Omental fat pad (tissue), 4 donors: ENCODE measurements around the gene NAP1L4. TPM values are rescaled to one million over a fixed set of nuclear protein-coding genes. Genes with fewer than 3 reads are reported as not detected.

ENCODE experiments used
- ATAC-seq: fragments of 150-250 bp; one replicate; pipeline ENCODE4 v1.9.1; 2016; ENCODE audit warnings: mild to moderate bottlenecking, moderate library complexity; ENCODE audit not compliant: low FRiP score
- DNase-seq: peaks from one replicate; pipeline ENCODE4 v3.0.0-alpha.2; 2019; ENCODE audit warnings: low spot score
- total RNA-seq, 4 donors: library from RNA; depleted of rRNA; stranded (reverse); fragments of >200 nt; gene quantifications; one replicate each; pipeline ENCODE4 v1.1.0, GENCODE V29; 2016
- TF ChIP-seq, protein P1 (sequence below), 3 donors: fragments of 450-650 bp; IDR thresholded peaks; one replicate each; pipeline ENCODE4 v1.5.1; 2016 to 2017; ENCODE audit warnings: antibody characterized with exemption in 3 of 3, mild to moderate bottlenecking in 3 of 3, moderate library complexity in 2 of 3

The NAP1L4 gene
- total RNA-seq, 4 donors from 2014 or later, result 58.2 to 90.0 (median 82.2) TPM

DNA sequence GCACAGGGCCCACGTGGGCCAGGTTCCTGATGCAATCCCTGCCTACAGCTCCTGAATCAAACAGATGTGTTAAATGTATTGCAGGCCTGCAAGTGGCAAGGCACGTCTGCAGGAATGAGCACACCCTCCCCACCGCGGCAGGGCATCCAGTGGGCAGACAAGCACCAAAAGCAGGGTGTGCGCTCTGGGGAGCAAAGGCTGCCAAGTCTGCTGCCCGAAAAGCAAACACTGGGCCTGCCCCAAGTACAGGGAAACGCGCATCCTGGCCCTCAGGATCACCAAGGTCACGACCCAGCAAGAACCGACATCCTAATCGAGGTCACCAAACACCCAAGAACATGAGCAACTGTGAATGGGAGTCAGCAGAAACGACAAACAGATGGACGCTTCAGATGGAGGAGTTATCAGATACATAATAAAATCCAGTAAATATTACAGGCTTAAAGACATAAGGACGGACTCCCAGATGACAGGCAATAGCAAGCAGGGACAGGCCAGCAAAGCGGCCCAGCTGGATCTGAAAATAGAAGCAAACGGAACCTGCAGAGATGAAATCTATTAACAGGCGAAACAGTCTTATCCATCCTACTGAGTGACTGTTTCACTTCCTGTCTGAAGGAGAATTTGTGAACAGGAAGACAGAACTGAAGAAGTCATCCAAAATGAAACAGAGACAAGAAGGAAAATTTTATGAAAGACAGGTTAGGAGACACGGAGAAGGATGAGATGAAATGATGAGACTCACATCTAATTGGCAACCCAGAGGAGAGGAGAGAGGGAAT, 38.4 kb upstream of the NAP1L4 start:
- no peak for ATAC-seq
- no peak for DNase-seq
- TF ChIP-seq, protein P1, sequence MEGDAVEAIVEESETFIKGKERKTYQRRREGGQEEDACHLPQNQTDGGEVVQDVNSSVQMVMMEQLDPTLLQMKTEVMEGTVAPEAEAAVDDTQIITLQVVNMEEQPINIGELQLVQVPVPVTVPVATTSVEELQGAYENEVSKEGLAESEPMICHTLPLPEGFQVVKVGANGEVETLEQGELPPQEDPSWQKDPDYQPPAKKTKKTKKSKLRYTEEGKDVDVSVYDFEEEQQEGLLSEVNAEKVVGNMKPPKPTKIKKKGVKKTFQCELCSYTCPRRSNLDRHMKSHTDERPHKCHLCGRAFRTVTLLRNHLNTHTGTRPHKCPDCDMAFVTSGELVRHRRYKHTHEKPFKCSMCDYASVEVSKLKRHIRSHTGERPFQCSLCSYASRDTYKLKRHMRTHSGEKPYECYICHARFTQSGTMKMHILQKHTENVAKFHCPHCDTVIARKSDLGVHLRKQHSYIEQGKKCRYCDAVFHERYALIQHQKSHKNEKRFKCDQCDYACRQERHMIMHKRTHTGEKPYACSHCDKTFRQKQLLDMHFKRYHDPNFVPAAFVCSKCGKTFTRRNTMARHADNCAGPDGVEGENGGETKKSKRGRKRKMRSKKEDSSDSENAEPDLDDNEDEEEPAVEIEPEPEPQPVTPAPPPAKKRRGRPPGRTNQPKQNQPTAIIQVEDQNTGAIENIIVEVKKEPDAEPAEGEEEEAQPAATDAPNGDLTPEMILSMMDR (IDR thresholded peaks at IDR 0.05), result no peak

DNA sequence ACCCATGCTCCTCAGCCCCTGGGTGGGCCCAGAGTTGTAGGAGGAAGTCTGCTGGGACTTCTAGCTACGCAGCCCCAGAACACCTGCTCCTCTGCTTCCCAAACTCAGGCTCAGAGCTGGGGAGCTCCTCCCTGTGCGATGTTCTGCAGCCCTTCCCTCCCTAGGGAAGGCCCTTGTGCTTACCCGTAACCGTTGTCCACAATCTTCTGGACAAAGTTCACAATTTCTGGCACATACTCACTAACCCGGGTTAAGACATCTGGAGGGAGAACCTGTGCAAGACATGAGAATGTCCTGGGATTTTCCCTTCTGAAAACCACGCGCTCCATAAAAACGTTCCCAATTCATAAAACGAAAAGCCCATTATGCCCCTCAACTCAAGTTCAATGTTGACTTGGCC, 36.7 kb upstream of the NAP1L4 start:
- TF ChIP-seq, protein P1 (IDR thresholded peaks at IDR 0.05), result no peak

DNA sequence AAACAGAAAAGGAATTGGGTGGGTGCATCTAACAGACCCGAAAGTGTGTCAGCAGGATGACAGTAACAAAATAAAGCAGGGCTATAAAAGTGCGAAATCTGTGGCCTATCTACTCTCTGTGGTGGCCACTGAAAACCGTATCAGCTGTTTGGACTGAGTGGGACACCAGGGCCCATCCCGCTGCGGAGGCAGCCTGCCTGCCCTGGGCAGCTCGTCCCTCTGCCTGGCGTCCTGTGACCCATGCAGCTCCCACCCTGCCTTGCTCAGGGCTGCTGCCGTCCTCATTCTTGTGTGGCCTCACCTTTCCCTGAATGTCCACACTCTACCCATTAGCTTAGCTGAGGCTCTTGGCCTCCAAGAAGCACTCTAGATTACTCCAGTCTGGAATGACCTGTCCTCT, 34.7 kb upstream of the NAP1L4 start:
- TF ChIP-seq, protein P1 (IDR thresholded peaks at IDR 0.05), result no peak
- no peak for ATAC-seq

More for the DNA sequence above, 36.7 kb upstream of the NAP1L4 start:
- ATAC-seq (no peak), DNase-seq (no peak)

DNA sequence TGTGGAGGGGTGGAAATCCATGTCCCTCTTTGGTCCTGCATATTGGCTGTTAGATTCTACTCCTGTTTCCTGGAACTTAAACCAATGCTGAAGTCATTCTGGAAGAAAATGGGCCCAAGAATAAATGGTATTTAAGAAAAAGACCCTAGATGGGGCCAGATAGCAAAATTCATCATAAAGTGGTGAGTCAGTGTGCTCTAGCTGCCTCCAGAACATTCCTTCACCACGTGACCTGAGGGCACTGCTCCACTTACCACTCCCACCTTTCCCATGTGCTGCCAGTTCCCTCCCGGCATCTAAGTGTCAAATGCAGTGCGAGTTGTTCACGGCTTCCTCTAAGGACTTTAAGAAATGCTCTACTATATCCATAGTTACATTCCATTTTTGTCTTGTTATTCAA, 30.9 kb upstream of the NAP1L4 start:
- DNase-seq, result no peak
- no peak for ATAC-seq
- TF ChIP-seq, protein P1 (IDR thresholded peaks at IDR 0.05), result no peak

More for the DNA sequence above, 34.7 kb upstream of the NAP1L4 start:
- DNase-seq, result no peak

DNA sequence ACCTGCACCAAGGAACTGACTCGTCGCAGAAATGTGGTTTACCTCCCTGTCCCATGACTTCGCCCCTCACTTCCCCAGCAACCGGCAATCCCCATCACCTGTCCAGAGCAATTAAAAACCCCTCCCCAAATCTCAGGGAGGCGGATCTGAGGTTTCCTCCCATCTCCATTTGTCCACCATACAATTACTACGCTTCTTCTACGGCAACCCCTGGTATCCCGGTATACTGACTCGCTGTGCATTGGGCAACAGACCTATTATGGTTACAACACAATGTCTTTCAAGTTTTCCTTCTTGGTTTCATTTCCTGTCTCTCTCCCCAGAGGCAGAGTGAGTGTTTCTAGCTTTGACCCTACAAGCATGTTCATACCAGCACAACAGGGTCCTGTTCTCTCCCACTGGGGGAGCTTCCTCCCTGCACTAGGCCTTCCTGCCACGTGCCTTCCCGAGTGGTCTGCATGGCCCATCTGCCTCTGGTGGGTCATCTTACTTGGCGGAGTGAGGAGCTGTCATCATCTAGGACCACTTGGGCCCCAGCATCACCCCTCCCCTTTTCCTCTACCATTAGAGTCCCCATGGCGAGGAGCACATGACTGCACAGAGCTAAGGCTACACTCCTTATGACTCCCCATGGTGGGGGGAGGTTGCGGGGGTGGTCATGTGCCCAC, 30.3 kb upstream of the NAP1L4 start:
- TF ChIP-seq, protein P1 (IDR thresholded peaks at IDR 0.05), result no peak
- ATAC-seq, result peak; percentile 23

DNA sequence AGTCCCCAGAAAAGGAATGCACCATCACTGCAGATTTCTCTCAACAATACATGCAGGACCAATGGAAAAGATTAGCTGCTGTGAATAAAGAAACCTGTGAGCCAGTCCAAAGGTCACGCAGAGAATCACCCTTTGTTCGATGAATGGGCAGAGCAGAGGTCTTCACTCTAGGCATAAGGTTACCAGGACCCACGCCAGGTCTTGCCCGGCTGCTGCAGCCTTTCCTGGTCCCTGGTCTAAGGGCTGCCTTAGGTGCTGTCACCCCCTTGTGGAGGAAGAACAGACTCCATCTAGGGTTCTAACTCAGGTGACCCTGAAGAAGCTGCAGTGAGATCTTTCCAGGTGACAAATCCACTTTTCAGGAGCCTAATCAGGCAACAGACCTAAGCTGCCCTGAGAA, 29.0 kb upstream of the NAP1L4 start:
- TF ChIP-seq, protein P1 (IDR thresholded peaks at IDR 0.05), result no peak
- DNase-seq (no peak), ATAC-seq (no peak)

More for the DNA sequence above, 30.3 kb upstream of the NAP1L4 start:
- DNase-seq, result no peak
